Measurements from ENCODE around the gene NCF4. TPM values are rescaled to one million over a fixed set of nuclear protein-coding genes. Genes with fewer than 3 reads are reported as not detected.

NCF4 gene
- total and polyA plus RNA-seq, 9 of the 15 experiments (the other 6 are each of a cell fraction or from before 2014, with no cell fraction given) = 0.04 to 0.95 (median 0.33) TPM

- no peak for TF ChIP-seq CUX1 (CRISPR knock-in tag; IDR thresholded peaks at IDR 0.05)
- no peak for TF ChIP-seq PRDM10 (IDR thresholded peaks at IDR 0.05; ENCODE audit: partially characterized antibody)
- no peak for TF ChIP-seq ZNF609 (CRISPR knock-in tag; IDR thresholded peaks at IDR 0.05; ENCODE audit: borderline replicate concordance)
These were observed 1.8 kb upstream of the NCF4 start (continued) for GRCh38 chr22:36858966-36859365.

Measured in K562 (cell line).